ENCODE results near the gene GON7.

- TF ChIP-seq CTCF (IDR thresholded peaks at IDR 0.05 in 8 of 11, conservative IDR thresholded peaks at IDR 0.05 in 3 of 11) (peak in 3 of 11 experiments; percentile 10 to 42 (median 41)), POLR2AphosphoS5 (IDR thresholded peaks at IDR 0.05) (no peak), POLR2A (IDR thresholded peaks at IDR 0.05) (no peak)
Measured at GRCh38 chr14:93207468-93208308, 823 bp upstream of the GON7 start.

Data from spleen (tissue), 7 donors.